ENCODE results near the gene TCP11L1.
"Not testable (repeated sequence)": the region's sequence is repeated elsewhere in the genome, so short reads cannot be mapped to it uniquely, and the experiment has no call there.

Gene TCP11L1

DNA sequence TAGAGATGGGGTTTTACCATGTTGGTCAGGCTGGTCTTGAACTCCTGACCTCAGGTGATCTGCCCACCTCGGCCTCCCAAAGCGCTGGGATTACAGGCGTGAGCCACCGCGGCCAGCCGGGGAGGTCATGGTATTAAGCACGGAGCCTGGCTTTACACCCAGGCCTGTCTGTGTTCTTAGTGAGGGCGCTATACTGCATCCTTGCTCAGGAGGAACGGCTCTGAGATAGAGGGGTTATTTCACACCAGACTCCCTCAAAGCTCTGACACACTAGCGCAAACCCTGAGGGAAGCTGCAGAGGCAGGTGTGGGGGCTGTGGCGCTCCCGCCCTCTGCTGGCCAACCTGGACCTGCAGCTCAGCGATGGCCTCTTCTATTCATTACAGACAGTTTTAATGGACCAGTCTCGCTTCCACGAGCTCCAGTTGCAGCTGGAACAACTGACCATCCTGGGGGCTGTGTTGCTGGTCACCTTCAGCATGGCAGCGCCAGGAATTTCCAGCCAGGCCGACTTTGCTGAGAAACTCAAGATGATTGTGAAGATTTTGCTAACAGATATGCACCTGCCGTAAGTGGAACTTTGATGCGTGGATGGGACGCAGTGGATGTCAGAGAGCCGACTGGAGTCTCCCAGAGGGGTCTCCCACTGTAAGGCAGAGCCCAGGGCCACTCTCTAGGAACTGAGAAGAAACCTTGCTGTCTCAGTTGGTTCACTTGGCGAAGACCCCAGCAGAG lies 26.2 kb downstream of the TCP11L1 start:
- peak; percentile 21 for DNase-seq (ENCODE audit: low read depth, low spot score)

DNA sequence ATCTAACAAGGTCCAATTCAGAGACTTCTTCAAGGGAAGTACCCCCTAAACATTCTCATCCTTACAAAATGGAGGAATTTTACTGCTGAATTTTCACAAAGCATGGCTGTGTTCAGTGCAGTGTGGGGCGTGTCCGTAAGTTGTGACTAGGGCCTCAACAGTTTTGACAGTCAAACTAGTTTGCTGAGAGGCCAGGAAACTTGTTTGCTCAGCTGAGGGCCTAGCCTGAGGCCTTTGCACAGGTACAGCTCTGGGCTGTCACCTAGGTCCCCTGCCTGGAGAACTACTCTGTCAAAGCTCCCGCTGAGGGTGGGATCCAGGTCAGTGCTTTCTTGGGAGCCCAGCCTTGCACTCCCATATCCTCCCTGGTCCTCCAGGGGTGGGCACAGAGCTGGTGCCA lies 27.9 kb downstream of the TCP11L1 start:
- no peak for DNase-seq (ENCODE audit: low read depth, low spot score)

DNA sequence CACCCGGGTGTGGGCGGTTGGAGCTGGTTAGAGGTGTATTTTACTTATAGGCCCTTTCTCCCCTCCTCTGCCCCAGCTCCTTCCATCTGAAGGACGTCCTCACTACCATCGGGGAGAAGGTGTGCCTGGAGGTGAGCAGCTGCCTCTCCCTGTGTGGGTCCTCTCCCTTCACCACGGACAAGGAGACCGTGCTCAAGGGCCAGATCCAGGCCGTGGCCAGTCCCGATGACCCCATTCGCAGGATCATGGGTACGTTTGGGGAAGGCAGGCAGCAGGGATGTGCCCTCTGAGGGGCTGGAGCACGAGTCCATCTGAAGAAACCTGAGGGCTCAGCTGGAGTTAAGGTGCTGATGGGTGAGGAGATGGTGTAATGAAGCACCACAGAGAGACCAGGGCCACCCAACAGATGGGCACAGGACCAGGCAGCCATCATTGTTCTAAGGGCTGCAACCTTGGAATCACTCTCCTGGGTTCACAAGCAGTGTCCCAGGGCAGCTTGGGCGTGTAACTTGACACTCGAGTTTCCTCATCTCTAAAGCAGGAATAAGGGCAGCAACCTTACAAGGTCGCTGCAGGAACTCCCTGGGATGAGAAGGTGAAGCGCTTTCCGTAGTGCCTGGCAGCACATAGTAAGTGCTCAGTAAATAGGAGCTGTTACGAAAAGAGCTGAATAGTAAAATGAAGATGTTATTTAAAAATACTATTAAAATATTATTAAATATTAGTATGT lies 29.4 kb downstream of the TCP11L1 start:
- DNase-seq (ENCODE audit: low read depth, low spot score), result no peak

DNA sequence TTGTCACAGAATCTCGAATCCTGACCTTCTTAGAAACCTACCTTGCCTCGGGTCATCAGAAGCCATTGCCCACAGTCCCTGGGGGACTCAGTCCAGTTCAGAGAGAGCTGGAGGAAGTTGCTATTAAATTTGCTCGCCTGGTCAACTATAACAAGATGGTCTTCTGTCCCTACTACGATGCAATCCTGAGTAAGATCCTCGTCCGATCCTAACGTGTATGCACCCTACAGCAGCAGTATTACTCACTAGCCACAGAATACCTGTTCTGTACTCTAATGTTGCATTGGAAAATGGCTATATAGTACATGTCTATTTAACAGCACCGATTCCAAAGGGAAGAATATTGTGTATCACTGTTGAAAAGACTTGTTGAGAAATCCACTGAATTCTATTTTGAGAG lies 33.1 kb downstream of the TCP11L1 start:
- no peak for DNase-seq (ENCODE audit: low read depth, low spot score)

DNA sequence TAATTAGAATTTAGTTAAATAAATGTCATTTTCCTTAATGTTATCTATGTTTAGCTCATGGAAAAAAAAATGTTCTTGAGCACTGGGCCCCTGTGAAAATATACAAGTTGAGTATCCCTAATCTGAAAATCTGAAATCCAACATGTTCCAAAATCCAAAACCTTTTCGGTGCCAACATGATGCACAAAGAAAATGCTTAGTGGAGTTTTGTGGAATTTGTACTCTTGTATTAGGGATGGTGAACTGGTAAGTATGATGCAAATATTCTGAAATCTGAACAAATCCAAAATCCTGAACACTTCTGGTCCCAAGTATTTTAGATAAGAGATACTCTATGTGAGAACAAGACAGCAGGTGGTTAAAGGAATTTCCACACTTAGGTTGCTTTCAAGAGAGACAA lies 44.5 kb downstream of the TCP11L1 start:
- no peak for DNase-seq (ENCODE audit: low read depth, low spot score)

DNA sequence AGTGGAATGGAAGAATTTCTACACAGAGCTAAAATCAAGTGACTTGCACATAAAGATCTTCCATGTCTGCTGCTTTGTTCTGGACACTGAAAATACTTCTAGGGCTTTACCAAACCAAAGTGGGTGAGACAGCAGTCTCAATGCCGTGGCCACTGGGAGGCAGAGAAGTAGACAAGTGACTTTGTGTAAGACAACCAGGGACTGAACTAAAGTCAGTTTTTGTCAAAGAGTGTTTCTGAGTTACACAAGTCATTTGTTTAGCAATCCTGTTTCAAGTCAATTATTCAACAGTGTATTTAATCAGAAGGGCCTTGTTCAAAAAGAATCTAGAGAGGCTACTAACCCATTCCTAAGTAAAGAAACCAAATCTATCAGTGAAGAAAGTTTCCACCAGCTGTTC lies 46.6 kb downstream of the TCP11L1 start:
- no peak for DNase-seq (ENCODE audit: low read depth, low spot score)

DNA sequence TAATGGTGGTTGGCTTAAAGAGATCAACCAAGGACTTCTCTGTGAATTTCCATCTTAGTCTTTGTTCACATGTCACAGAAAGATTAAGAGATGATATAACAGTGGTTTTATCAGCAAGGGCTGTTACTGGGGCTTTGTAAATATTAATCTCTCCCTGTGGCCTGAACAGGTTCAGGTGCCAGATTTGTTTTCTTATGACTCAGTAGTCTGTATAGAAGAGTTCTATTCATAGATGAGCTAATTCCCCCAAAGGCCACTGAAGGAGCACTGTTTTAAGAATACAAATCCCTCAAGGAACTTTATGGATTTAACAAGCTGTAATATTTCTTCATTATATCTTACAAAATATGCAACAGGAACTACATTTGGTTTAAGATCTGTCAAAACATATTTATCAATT lies 50.4 kb downstream of the TCP11L1 start:
- DNase-seq (ENCODE audit: low read depth, low spot score), result no peak

DNA sequence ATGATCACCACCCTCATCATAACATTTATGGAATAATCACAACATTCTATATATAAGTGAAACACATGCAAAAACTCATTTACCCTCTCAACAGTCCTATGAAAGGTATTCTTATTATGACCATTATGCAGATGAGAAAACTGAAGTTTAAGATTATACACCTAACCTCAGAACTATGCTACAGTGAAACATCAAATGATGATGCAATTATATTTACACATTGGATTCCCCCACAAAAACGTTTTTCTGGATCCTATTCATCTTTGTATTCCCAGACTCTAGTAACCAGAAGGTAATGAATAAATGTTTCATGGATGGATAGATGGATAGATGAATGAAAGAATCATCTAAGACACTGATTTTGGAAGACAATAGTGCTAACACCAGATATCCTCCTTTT lies 54.8 kb downstream of the TCP11L1 start:
- DNase-seq (ENCODE audit: low read depth, low spot score), result no peak

DNA sequence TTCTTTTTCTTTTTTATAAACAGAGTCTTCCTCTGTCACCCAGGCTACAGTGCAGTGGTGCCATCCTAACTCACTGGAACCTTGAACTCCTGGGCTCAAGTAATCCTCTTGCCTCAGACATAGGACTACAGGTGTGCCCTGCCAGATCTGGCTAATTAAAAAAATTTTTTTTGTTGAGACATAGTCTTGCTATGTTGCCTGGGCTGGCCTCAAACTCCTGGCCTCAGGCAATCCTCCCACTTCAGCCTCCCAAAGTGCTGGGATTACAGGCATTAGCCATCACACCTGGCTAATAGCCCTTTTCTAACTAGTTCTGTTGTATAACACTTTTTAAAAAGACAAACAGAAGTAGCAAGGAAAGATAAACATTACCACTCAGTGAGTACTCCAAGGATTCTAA lies 64.5 kb downstream of the TCP11L1 start:
- no peak for DNase-seq (ENCODE audit: low read depth, low spot score)

DNA sequence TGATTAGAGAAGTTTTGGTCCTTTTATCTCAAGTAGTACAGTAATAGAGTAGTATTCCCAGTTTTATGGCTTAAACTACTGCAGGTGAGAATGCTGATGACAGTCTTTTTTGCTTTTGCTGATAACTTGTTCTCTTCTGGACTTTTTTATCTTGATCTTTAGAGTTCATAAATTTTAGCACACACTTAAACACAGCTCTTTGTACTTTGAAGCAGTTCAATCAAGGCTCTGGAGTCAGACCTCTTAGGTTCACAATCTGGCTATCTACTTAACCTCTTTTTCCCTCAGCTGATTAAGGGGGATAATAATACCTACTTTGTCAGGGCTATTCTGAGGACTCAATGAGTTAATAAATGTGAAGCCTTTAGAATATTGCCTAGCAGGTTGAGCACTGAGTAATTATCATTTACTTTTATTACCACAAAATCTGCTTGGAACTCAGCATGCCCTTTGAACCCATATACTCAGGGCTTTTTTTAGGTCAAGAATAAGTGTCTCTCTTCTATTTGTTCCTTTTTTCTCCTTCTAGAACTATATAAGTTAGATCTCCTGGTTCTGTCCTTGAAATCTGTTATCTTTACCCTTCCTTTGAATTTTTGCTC lies 70.0 kb downstream of the TCP11L1 start:
- DNase-seq (ENCODE audit: low read depth, low spot score), result no peak

DNA sequence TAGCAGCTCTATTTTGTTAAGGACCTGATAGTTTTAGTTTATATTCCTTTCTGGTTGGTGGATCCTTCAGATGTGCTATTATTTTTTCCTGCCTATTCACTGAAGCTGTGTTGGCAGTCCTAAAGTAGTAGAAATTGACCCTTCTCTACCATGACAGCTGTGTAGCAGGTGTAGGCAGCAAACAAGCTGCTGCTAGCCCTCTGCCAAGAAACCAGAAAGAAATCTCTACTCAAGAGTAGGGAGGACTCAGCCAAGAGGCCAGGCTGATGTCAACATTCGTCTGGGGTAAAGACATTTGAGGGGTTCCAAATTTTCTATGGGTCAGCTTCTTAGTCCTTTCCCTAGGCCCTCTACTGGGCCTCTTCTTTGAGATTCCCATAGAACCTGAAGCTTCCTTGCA lies 70.7 kb downstream of the TCP11L1 start:
- no peak for DNase-seq (ENCODE audit: low read depth, low spot score)

DNA sequence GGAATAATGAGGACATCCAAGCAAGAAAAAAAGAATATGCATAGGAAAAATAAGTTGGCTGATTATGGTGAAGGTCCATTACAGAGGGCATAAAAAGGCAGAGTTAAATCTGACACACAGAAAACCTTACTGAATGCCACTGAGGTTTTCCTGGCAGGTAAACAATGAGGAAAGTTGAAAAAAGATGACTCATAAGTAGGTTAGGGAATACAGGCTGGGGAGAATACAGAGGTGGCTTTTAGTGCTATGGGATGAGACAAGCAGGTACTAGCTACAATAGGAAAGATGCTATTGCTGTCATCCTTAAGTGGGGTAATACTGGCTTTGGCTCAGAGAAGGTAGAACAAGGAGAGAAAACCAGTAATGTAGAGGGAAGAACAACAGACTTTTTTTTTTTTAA lies 77.2 kb downstream of the TCP11L1 start:
- no peak for DNase-seq (ENCODE audit: low read depth, low spot score)

DNA sequence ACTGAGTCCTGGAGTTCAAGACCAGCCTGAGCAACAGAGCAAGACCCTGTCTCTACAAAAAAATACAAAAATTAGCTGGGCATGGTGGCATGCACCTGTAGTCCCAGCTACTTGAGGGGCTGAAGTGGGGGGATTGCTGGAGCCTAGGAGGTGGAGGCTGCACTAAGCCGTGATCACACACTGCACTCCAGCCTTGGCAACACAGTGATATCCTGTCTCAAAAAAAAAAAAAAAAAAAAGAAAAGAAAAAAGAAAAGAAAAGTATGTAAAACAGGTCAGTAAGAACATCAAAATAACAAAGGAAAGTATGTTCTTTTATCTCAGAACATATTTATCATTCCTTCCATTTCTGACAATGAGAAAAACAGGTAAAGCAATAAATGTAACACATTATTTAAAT lies 83.3 kb downstream of the TCP11L1 start:
- not testable (repeated sequence) for DNase-seq (ENCODE audit: low read depth, low spot score)
